Mammary epithelial cell (primary cell): ENCODE data around the gene TAS1R1.

Source experiments
- EZH2 ChIP-seq: IDR thresholded peaks from 2 replicates; pipeline ENCODE4 v1.6.1; 2012; ENCODE audit warnings: low read length, inconsistent platforms, borderline replicate concordance
- TF ChIP-seq, protein P1 (sequence below), 2 donors: IDR thresholded peaks in 1 of 2; conservative IDR thresholded peaks in 1 of 2; 2 replicates each; pipeline ENCODE4 v1.5.1; 2011 to 2012; ENCODE audit warnings: inconsistent platforms in 2 of 2, low read length in 2 of 2, mild to moderate bottlenecking in 2 of 2, control low read depth in 1 of 2, low read depth in 1 of 2; ENCODE audit not compliant: insufficient read depth in 1 of 2; ENCODE audit errors: extremely low read depth in 1 of 2

DNA sequence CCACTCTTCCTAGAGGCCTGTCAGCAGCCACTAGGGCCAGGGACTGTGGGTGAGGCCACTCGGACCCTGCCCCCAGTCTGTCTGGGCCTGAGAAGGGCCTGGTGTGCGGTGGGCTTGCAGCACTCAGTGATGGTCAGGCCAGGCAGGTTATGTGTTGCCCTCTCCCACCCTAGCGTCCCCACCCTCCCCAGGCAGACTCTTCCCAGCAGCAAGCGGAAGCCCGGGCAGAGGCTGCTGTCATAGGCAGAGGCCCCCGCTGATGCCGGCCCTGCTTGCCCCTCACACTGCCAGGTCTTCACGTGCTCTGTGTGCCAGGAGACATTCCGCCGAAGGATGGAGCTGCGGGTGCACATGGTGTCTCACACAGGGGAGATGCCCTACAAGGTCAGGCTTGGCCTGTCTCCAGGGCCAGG is 31.3 kb downstream of the TAS1R1 start:
- TF ChIP-seq, protein P1, sequence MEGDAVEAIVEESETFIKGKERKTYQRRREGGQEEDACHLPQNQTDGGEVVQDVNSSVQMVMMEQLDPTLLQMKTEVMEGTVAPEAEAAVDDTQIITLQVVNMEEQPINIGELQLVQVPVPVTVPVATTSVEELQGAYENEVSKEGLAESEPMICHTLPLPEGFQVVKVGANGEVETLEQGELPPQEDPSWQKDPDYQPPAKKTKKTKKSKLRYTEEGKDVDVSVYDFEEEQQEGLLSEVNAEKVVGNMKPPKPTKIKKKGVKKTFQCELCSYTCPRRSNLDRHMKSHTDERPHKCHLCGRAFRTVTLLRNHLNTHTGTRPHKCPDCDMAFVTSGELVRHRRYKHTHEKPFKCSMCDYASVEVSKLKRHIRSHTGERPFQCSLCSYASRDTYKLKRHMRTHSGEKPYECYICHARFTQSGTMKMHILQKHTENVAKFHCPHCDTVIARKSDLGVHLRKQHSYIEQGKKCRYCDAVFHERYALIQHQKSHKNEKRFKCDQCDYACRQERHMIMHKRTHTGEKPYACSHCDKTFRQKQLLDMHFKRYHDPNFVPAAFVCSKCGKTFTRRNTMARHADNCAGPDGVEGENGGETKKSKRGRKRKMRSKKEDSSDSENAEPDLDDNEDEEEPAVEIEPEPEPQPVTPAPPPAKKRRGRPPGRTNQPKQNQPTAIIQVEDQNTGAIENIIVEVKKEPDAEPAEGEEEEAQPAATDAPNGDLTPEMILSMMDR (conservative IDR thresholded peaks at IDR 0.05 in 1 of 2, IDR thresholded peaks at IDR 0.05 in 1 of 2; ENCODE audit: extremely low read depth in 1 of 2, insufficient read depth in 1 of 2, low read depth in 1 of 2, low read length in 2 of 2): no peak
- no peak for TF ChIP-seq EZH2
